Neural cell (in vitro differentiated cells): Measurements from ENCODE around the gene SELENOF. TPM values are rescaled to one million over a fixed set of nuclear protein-coding genes. Genes with fewer than 3 reads are reported as not detected.
"Not testable (repeated sequence)": the region's sequence is repeated elsewhere in the genome, so short reads cannot be mapped to it uniquely, and the experiment has no call there.

Experiments
- H2AFZ ChIP-seq: fragments of 200-600, 300-800 bp; sonication (generic), shearing (Covaris generic); 2 replicates; pipeline ENCODE4 v1.6.0; 2014; ENCODE audit warnings: low read depth, mild to moderate bottlenecking, antibody characterized with exemption, low read length, moderate library complexity
- H3F3A ChIP-seq: fragments of 200-600 bp; shearing (Covaris generic); 2 replicates; pipeline ENCODE4 v1.6.1; 2016; ENCODE audit warnings: mild to moderate bottlenecking, moderate library complexity, mixed read lengths, antibody characterized with exemption, low read length; ENCODE audit not compliant: insufficient read depth, poor library complexity, severe bottlenecking
- H3K27ac ChIP-seq: fragments of 200-600, 300-800 bp; sonication (generic), shearing (Covaris generic); 2 replicates; pipeline ENCODE4 v1.5.1; 2014; ENCODE audit warnings: mild to moderate bottlenecking, low read length, moderate library complexity
- H3K27me3 ChIP-seq: fragments of 300-800, 200-600 bp; sonication (generic), shearing (Covaris generic); 2 replicates; pipeline ENCODE4 v1.6.0; 2014; ENCODE audit warnings: mild to moderate bottlenecking, low read depth, low read length, moderate library complexity; ENCODE audit not compliant: insufficient read depth
- H3K36me3 ChIP-seq: fragments of 300-800, 200-600 bp; sonication (generic), shearing (Covaris generic); 2 replicates; pipeline ENCODE4 v1.5.1; 2014; ENCODE audit warnings: mild to moderate bottlenecking, antibody characterized with exemption, low read length, moderate library complexity; ENCODE audit not compliant: insufficient read depth
- H3K4me2 ChIP-seq: fragments of 300-800, 200-600 bp; sonication (generic), shearing (Covaris generic); 2 replicates; pipeline ENCODE4 v1.6.0; 2014; ENCODE audit warnings: mild to moderate bottlenecking, low read length
- H3K4me3 ChIP-seq: fragments of 300-800, 200-600 bp; sonication (generic), shearing (Covaris generic); 2 replicates; pipeline ENCODE4 v1.5.1; 2014; ENCODE audit warnings: mild to moderate bottlenecking, low read length, moderate library complexity
- H3K79me2 ChIP-seq: fragments of 200-600 bp; shearing (Covaris generic); replicated peaks from 2 replicates; pipeline ENCODE4 v1.6.0; 2014; ENCODE audit warnings: mild to moderate bottlenecking, low read length, moderate library complexity; ENCODE audit not compliant: insufficient read depth
- H3K9ac ChIP-seq: fragments of 300-800, 200-600 bp; sonication (generic), shearing (Covaris generic); 2 replicates; pipeline ENCODE4 v1.6.1; 2016; ENCODE audit warnings: mild to moderate bottlenecking, low read length, mixed read lengths
- H3K9me2 ChIP-seq: fragments of 200-600 bp; shearing (Covaris generic); 2 replicates; pipeline ENCODE4 v1.6.1; 2016; ENCODE audit warnings: mild to moderate bottlenecking, low read length, mixed read lengths; ENCODE audit not compliant: insufficient read depth
- H3K9me3 ChIP-seq: fragments of 200-600, 300-800 bp; sonication (generic), shearing (Covaris generic); 2 replicates; pipeline ENCODE4 v1.6.1; 2016; ENCODE audit warnings: mild to moderate bottlenecking, mixed run types, low read length, moderate library complexity, mixed read lengths
- H4K20me1 ChIP-seq: fragments of 200-600 bp; shearing (Covaris generic); 2 replicates; pipeline ENCODE4 v1.6.1; 2016; ENCODE audit warnings: mild to moderate bottlenecking, mixed run types; ENCODE audit not compliant: insufficient read depth
- CTCF ChIP-seq: fragments of 450-650 bp; IDR thresholded peaks from 2 replicates; pipeline ENCODE4 v1.5.1; 2014; ENCODE audit warnings: antibody characterized with exemption, mild to moderate bottlenecking, moderate library complexity; ENCODE audit not compliant: poor library complexity, severe bottlenecking
- EP300 ChIP-seq: fragments of 450-650 bp; conservative IDR thresholded peaks from 2 replicates; pipeline ENCODE4 v1.6.1; 2014; ENCODE audit warnings: antibody characterized with exemption, mild to moderate bottlenecking, moderate library complexity; ENCODE audit not compliant: poor library complexity, severe bottlenecking
- EZH2 ChIP-seq: fragments of 200-600, 300-800 bp; shearing (Covaris generic), sonication (generic); IDR thresholded peaks from 2 replicates; pipeline ENCODE4 v1.6.1; 2014; ENCODE audit warnings: antibody characterized with exemption, low read length, borderline replicate concordance, mild to moderate bottlenecking; ENCODE audit not compliant: insufficient read depth, poor library complexity, severe bottlenecking
- MXI1 ChIP-seq: fragments of 450-650 bp; conservative IDR thresholded peaks from 2 replicates; pipeline ENCODE4 v1.6.1; 2014; ENCODE audit warnings: antibody characterized with exemption, mild to moderate bottlenecking; ENCODE audit not compliant: poor library complexity, severe bottlenecking
- POLR2AphosphoS5 ChIP-seq: IDR thresholded peaks from 2 replicates; pipeline ENCODE4 v1.6.1; 2012
- RAD21 ChIP-seq: fragments of 450-650 bp; conservative IDR thresholded peaks from 2 replicates; pipeline ENCODE4 v1.6.1; 2014; ENCODE audit warnings: antibody characterized with exemption, mild to moderate bottlenecking, moderate library complexity
- REST ChIP-seq: IDR thresholded peaks from 2 replicates; pipeline ENCODE4 v1.6.1; 2012; ENCODE audit warnings: borderline replicate concordance
- SMC3 ChIP-seq: fragments of 450-650 bp; conservative IDR thresholded peaks from 2 replicates; pipeline ENCODE4 v1.6.1; 2014; ENCODE audit warnings: antibody characterized with exemption, mild to moderate bottlenecking, moderate library complexity; ENCODE audit not compliant: poor library complexity
- TAF1 ChIP-seq: IDR thresholded peaks from 2 replicates; pipeline ENCODE4 v1.6.1; 2012; ENCODE audit warnings: low read depth
- polyA plus RNA-seq: library from polyadenylated mRNA; depleted of rRNA; stranded (reverse); fragments of >200 nt; gene quantifications from 2 replicates; pipeline ENCODE4 v1.2.3, GENCODE V29; 2014

Gene SELENOF
- polyA plus RNA-seq, 1 donor from 2014 or later, result 198 TPM

DNA sequence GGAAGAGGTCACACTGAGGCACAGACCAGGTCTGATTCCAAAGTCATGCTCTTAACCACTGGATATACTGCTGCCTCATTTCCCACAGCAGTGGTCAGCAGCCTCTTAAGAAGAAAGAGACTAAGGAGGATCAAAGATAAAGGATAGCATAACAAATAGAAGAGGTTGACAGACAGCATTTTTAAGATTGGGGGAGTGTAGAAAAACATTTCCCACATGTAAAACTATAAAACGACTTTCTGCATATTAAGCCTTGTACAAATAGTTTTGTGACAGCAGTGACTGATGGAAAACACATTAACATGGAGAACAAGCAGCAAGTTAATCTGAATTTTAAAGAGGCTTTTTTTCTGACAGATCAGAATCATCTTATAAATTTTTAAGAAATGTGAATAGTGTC, 92.0 kb downstream of the SELENOF start:
- Histone ChIP-seq H3F3A (no peaks in the 10 kb centered on the region), H3K27ac (no peak overlapping the region)
- no peak for TF ChIP-seq MXI1
- TF ChIP-seq POLR2AphosphoS5, result no peak
- no peak for TF ChIP-seq REST
- no peak for TF ChIP-seq TAF1
- no peak for TF ChIP-seq EZH2
- TF ChIP-seq SMC3, result no peak
- TF ChIP-seq EP300, result no peak
- no peak for TF ChIP-seq RAD21
- TF ChIP-seq CTCF, result no peak

GRCh38 chr1:86819970-86820369, 94.0 kb downstream of the SELENOF start:
- H3K79me2 ChIP-seq, H3K4me3 ChIP-seq, H3F3A ChIP-seq, H3K27ac ChIP-seq, H2AFZ ChIP-seq, H3K27me3 ChIP-seq, H3K9ac ChIP-seq, H4K20me1 ChIP-seq, H3K9me2 ChIP-seq, H3K4me2 ChIP-seq, H3K9me3 ChIP-seq, H3K36me3 ChIP-seq: not testable (repeated sequence)

More for the DNA sequence above, 92.0 kb downstream of the SELENOF start:
- H3K4me3 ChIP-seq, result no peak overlapping the region
- H3K36me3 ChIP-seq, result no peaks in the 10 kb centered on the region
- H4K20me1 ChIP-seq, result no peaks in the 10 kb centered on the region
- no peaks in the 10 kb centered on the region for H3K79me2 ChIP-seq
- no peaks in the 10 kb centered on the region for H3K9me3 ChIP-seq
- H3K4me2 ChIP-seq, result no peak overlapping the region
- no peaks in the 10 kb centered on the region for H3K9me2 ChIP-seq
- no peak overlapping the region for H2AFZ ChIP-seq
- H3K27me3 ChIP-seq, result no peaks in the 10 kb centered on the region
- H3K9ac ChIP-seq, result no peak overlapping the region

- not testable (repeated sequence) for H3K9me3 ChIP-seq, H3K36me3 ChIP-seq, H3F3A ChIP-seq, H3K4me2 ChIP-seq, H3K9ac ChIP-seq, H3K27me3 ChIP-seq, H3K79me2 ChIP-seq, H4K20me1 ChIP-seq, H3K4me3 ChIP-seq, H3K27ac ChIP-seq, H2AFZ ChIP-seq, H3K9me2 ChIP-seq
These were observed 96.6 kb downstream of the SELENOF start for GRCh38 chr1:86817246-86817826.

- H2AFZ ChIP-seq, H3K27ac ChIP-seq, H3K79me2 ChIP-seq, H3K9me2 ChIP-seq, H4K20me1 ChIP-seq, H3K36me3 ChIP-seq, H3K27me3 ChIP-seq, H3K9ac ChIP-seq, H3F3A ChIP-seq, H3K4me3 ChIP-seq, H3K4me2 ChIP-seq, H3K9me3 ChIP-seq: not testable (repeated sequence)
These were observed 99.8 kb downstream of the SELENOF start for GRCh38 chr1:86814118-86814517.
